ENCODE data around the gene HMGB1.

Gene HMGB1

GRCh38 chr13:30504081-30504480 is 38.3 kb upstream of the HMGB1 start:
- WGBS = 100% methylated on average over 1 of the region's 1 CpG
- Histone ChIP-seq H3K4me3 (ENCODE audit: insufficient read depth in 1 of 2, low read depth in 1 of 2, low read length in 2 of 2) (no peak overlapping the region), H2AFZ (ENCODE audit: low read depth, low read length) (no peak overlapping the region), H3K14ac (ENCODE audit: low read length in 2 of 2) (no peak overlapping the region), H3K9ac (ENCODE audit: low read length) (no peak overlapping the region), H4K8ac (ENCODE audit: low read length) (no peak overlapping the region), H3K18ac (ENCODE audit: low read depth in 1 of 2, low read length in 2 of 2) (no peak overlapping the region), H3K36me3 (ENCODE audit: control insufficient read depth in 1 of 2, insufficient read depth in 2 of 2, low read depth in 1 of 2, low read length in 2 of 2) (no peaks in the 10 kb centered on the region), H2BK15ac (ENCODE audit: low read depth, poor library complexity, severe bottlenecking) (no peak overlapping the region), H3K27me3 (ENCODE audit: control insufficient read depth in 1 of 2, insufficient read depth in 1 of 2, low read length in 2 of 2) (no peaks in the 10 kb centered on the region), H3K27ac (ENCODE audit: low read length, poor library complexity, severe bottlenecking) (no peak overlapping the region), H2BK5ac (ENCODE audit: low read depth, low read length, poor library complexity, severe bottlenecking) (no peak overlapping the region), H2BK12ac (ENCODE audit: low read length in 2 of 2) (no peak overlapping the region), H4K91ac (ENCODE audit: low read length) (no peak overlapping the region), H3K79me1 (replicated peaks; ENCODE audit: low read length, poor library complexity, severe bottlenecking) (no peaks in the 10 kb centered on the region), H2BK120ac (ENCODE audit: low read depth, low read length) (no peak overlapping the region), H3K4me2 (ENCODE audit: low read length, poor library complexity, severe bottlenecking) (no peak overlapping the region), H3K9me3 (ENCODE audit: control insufficient read depth, low read length) (no peaks in the 10 kb centered on the region), H3K4ac (ENCODE audit: low read depth in 1 of 2, low read length in 2 of 2) (no peak overlapping the region), H3K4me1 (ENCODE audit: control insufficient read depth, insufficient read depth, low read depth, low read length) (no peaks in the 10 kb centered on the region), H3K23ac (ENCODE audit: low read length in 2 of 2) (no peak overlapping the region), H2AK5ac (ENCODE audit: low read length, severe bottlenecking) (no peak overlapping the region)
- no peak for DNase-seq

- no peak overlapping the region for H4K91ac ChIP-seq (ENCODE audit: low read length)
- H3K4me3 ChIP-seq (ENCODE audit: insufficient read depth in 1 of 2, low read depth in 1 of 2, low read length in 2 of 2) = no peak overlapping the region
- no peaks in the 10 kb centered on the region for H3K79me1 ChIP-seq (replicated peaks; ENCODE audit: low read length, poor library complexity, severe bottlenecking)
- no peaks in the 10 kb centered on the region for H3K27me3 ChIP-seq (ENCODE audit: control insufficient read depth in 1 of 2, insufficient read depth in 1 of 2, low read length in 2 of 2)
- no peak overlapping the region for H3K27ac ChIP-seq (ENCODE audit: low read length, poor library complexity, severe bottlenecking)
- 63% methylated on average over 1 of the region's 2 CpGs for WGBS
- no peaks in the 10 kb centered on the region for H3K9me3 ChIP-seq (ENCODE audit: control insufficient read depth, low read length)
- no peak for DNase-seq
- no peak overlapping the region for H3K4ac ChIP-seq (ENCODE audit: low read depth in 1 of 2, low read length in 2 of 2)
- H2AK5ac ChIP-seq (ENCODE audit: low read length, severe bottlenecking) = no peak overlapping the region
- H3K9ac ChIP-seq (ENCODE audit: low read length) = no peak overlapping the region
- no peaks in the 10 kb centered on the region for H3K4me1 ChIP-seq (ENCODE audit: control insufficient read depth, insufficient read depth, low read depth, low read length)
- H2BK5ac ChIP-seq (ENCODE audit: low read depth, low read length, poor library complexity, severe bottlenecking) = no peak overlapping the region
- H3K18ac ChIP-seq (ENCODE audit: low read depth in 1 of 2, low read length in 2 of 2) = no peak overlapping the region
- H2AFZ ChIP-seq (ENCODE audit: low read depth, low read length) = no peak overlapping the region
- H2BK15ac ChIP-seq (ENCODE audit: low read depth, poor library complexity, severe bottlenecking) = no peak overlapping the region
- no peak overlapping the region for H2BK12ac ChIP-seq (ENCODE audit: low read length in 2 of 2)
- no peaks in the 10 kb centered on the region for H3K36me3 ChIP-seq (ENCODE audit: control insufficient read depth in 1 of 2, insufficient read depth in 2 of 2, low read depth in 1 of 2, low read length in 2 of 2)
- H3K4me2 ChIP-seq (ENCODE audit: low read length, poor library complexity, severe bottlenecking) = no peak overlapping the region
- no peak overlapping the region for H4K8ac ChIP-seq (ENCODE audit: low read length)
- H2BK120ac ChIP-seq (ENCODE audit: low read depth, low read length) = no peak overlapping the region
- H3K23ac ChIP-seq (ENCODE audit: low read length in 2 of 2) = no peak overlapping the region
- H3K14ac ChIP-seq (ENCODE audit: low read length in 2 of 2) = no peak overlapping the region
Measured at GRCh38 chr13:30502237-30502636, 36.5 kb upstream of the HMGB1 start.

- no peaks in the 10 kb centered on the region for H3K9me3 ChIP-seq (ENCODE audit: control insufficient read depth, low read length)
- no peak for DNase-seq
- no peak overlapping the region for H3K4me3 ChIP-seq (ENCODE audit: insufficient read depth in 1 of 2, low read depth in 1 of 2, low read length in 2 of 2)
- no peak overlapping the region for H2BK5ac ChIP-seq (ENCODE audit: low read depth, low read length, poor library complexity, severe bottlenecking)
- no peak overlapping the region for H2BK120ac ChIP-seq (ENCODE audit: low read depth, low read length)
- H2BK15ac ChIP-seq (ENCODE audit: low read depth, poor library complexity, severe bottlenecking) = no peak overlapping the region
- H4K8ac ChIP-seq (ENCODE audit: low read length) = no peak overlapping the region
- no peak overlapping the region for H3K14ac ChIP-seq (ENCODE audit: low read length in 2 of 2)
- H3K9ac ChIP-seq (ENCODE audit: low read length) = no peak overlapping the region
- no peak overlapping the region for H3K18ac ChIP-seq (ENCODE audit: low read depth in 1 of 2, low read length in 2 of 2)
- no peak overlapping the region for H2AFZ ChIP-seq (ENCODE audit: low read depth, low read length)
- no peaks in the 10 kb centered on the region for H3K79me1 ChIP-seq (replicated peaks; ENCODE audit: low read length, poor library complexity, severe bottlenecking)
- no peak overlapping the region for H3K23ac ChIP-seq (ENCODE audit: low read length in 2 of 2)
- H3K27me3 ChIP-seq (ENCODE audit: control insufficient read depth in 1 of 2, insufficient read depth in 1 of 2, low read length in 2 of 2) = no peaks in the 10 kb centered on the region
- no peak overlapping the region for H3K27ac ChIP-seq (ENCODE audit: low read length, poor library complexity, severe bottlenecking)
- H2BK12ac ChIP-seq (ENCODE audit: low read length in 2 of 2) = no peak overlapping the region
- no peak overlapping the region for H4K91ac ChIP-seq (ENCODE audit: low read length)
- 96% methylated on average over 3 of the region's 3 CpGs for WGBS
- H3K4me1 ChIP-seq (ENCODE audit: control insufficient read depth, insufficient read depth, low read depth, low read length) = no peaks in the 10 kb centered on the region
- H2AK5ac ChIP-seq (ENCODE audit: low read length, severe bottlenecking) = no peak overlapping the region
- H3K4me2 ChIP-seq (ENCODE audit: low read length, poor library complexity, severe bottlenecking) = no peak overlapping the region
- no peak overlapping the region for H3K4ac ChIP-seq (ENCODE audit: low read depth in 1 of 2, low read length in 2 of 2)
- H3K36me3 ChIP-seq (ENCODE audit: control insufficient read depth in 1 of 2, insufficient read depth in 2 of 2, low read depth in 1 of 2, low read length in 2 of 2) = no peaks in the 10 kb centered on the region
Measured at GRCh38 chr13:30499338-30499737, 33.6 kb upstream of the HMGB1 start.

GRCh38 chr13:30496147-30496546 is 30.4 kb upstream of the HMGB1 start:
- Histone ChIP-seq H3K27me3 (ENCODE audit: control insufficient read depth in 1 of 2, insufficient read depth in 1 of 2, low read length in 2 of 2) (no peaks in the 10 kb centered on the region), H2BK15ac (ENCODE audit: low read depth, poor library complexity, severe bottlenecking) (no peak overlapping the region), H2BK120ac (ENCODE audit: low read depth, low read length) (no peak overlapping the region), H3K4me2 (ENCODE audit: low read length, poor library complexity, severe bottlenecking) (no peak overlapping the region), H2BK5ac (ENCODE audit: low read depth, low read length, poor library complexity, severe bottlenecking) (no peak overlapping the region), H3K4ac (ENCODE audit: low read depth in 1 of 2, low read length in 2 of 2) (no peak overlapping the region), H3K18ac (ENCODE audit: low read depth in 1 of 2, low read length in 2 of 2) (no peak overlapping the region), H4K8ac (ENCODE audit: low read length) (peak overlapping the region; percentile 54), H3K4me3 (ENCODE audit: insufficient read depth in 1 of 2, low read depth in 1 of 2, low read length in 2 of 2) (no peak overlapping the region), H3K27ac (ENCODE audit: low read length, poor library complexity, severe bottlenecking) (no peak overlapping the region), H3K79me1 (replicated peaks; ENCODE audit: low read length, poor library complexity, severe bottlenecking) (no peaks in the 10 kb centered on the region), H2AFZ (ENCODE audit: low read depth, low read length) (no peak overlapping the region), H3K36me3 (ENCODE audit: control insufficient read depth in 1 of 2, insufficient read depth in 2 of 2, low read depth in 1 of 2, low read length in 2 of 2) (no peaks in the 10 kb centered on the region), H2BK12ac (ENCODE audit: low read length in 2 of 2) (no peak overlapping the region), H3K4me1 (ENCODE audit: control insufficient read depth, insufficient read depth, low read depth, low read length) (no peaks in the 10 kb centered on the region), H3K9ac (ENCODE audit: low read length) (no peak overlapping the region), H2AK5ac (ENCODE audit: low read length, severe bottlenecking) (no peak overlapping the region), H3K14ac (ENCODE audit: low read length in 2 of 2) (no peak overlapping the region), H3K23ac (ENCODE audit: low read length in 2 of 2) (no peak overlapping the region), H3K9me3 (ENCODE audit: control insufficient read depth, low read length) (no peaks in the 10 kb centered on the region), H4K91ac (ENCODE audit: low read length) (no peak overlapping the region)
- 100% methylated on average over 2 of the region's 2 CpGs for WGBS
- no peak for DNase-seq

Measured in mesenchymal stem cell (in vitro differentiated cells and primary cell).